GM11168 (cell line): ENCODE measurements around the gene HNRNPA1.

Experiments
- in situ Hi-C: fragments of 300-500 bp; cut with MboI; formaldehyde crosslinking; loops from one replicate; pipeline ENCODE4 v1.12.0; 2022; ENCODE audit warnings: low sequenced_read_pairs; ENCODE audit not compliant: unreplicated experiment

Gene HNRNPA1

DNA sequence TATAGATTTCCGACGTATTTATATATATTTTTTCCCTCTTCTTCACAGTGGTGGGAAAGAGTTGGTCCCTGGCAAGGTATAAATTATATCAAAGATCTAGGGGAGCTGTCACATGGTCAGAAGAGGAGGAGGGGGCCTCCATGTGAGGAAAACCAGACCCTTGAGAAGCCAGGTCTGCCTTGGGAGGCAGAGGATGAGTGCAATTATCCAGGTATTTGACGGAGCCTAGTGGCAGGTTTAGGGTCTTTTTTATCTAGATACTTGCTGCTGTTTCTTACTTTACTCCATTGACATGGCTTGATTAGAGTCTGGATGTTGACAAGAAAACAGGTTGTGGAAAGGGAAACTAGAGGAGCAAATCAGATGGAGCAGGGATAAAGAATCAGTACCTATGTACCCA, 49.9 kb downstream of the HNRNPA1 start:
- in situ Hi-C loops: no loop called here

DNA sequence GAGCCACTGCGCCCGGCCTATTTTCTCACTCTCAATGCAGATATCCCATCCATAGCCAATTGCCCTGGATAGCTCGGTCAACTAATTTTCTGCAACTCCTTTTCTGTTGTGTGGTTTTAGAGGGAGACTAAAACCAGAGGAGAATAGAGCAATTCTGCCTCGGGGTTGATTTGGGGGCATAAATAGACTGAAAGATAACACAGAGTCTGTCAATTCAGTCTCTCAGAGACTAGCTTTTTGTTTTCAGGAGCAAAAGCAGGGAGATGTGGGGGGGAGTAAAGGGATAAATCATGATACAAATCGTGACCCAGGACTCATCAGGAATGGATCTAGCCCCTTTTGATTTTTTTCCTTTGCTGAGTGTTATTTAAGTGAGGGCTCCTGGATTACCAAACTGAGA, 50.9 kb downstream of the HNRNPA1 start:
- in situ Hi-C loops: no loop called here

DNA sequence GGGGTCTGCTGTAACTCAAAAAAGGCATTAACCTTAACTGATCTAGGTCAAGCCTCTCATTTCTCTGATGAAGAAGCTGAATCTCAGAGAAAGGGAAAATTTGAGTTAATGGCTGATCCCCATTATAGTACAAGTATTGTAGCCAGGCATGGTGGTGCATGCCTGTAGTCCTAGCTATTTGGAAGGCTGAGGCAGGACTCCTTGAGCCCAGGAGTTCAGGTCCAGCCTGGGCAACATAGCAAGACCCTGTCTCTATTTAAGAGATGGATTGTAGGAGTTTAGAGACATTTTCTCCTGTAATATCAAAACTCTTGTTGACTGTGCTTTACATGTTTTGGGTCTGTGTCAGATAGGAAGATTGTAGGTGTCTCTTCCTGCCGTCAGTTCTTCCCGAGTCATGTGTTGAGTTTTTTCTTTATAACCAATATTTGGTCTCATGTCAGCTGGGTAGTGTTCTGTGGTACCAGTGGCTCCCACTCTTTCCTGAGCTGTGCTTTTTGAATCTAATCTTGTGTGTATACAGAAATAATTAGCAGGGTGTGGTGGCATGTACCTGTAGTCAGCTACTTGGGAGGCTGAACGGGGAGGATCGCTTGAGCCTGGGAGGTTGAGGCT, 53.0 kb downstream of the HNRNPA1 start:
- in situ Hi-C loops: no loop called here
